Lower leg skin (tissue), 4 donors: ENCODE data around the gene MXD1. TPM values are rescaled to one million over a fixed set of nuclear protein-coding genes. Genes with fewer than 3 reads are reported as not detected.

Experiments used
- DNase-seq, 2 donors: peaks; one replicate each; pipeline ENCODE4 v3.0.0-alpha.2; 2019; ENCODE audit warnings: low spot score in 2 of 2
- H3K4me3 ChIP-seq: fragments of 200-600 bp; sonication (generic); 2 replicates; pipeline ENCODE4 v1.5.1; 2017; ENCODE audit warnings: mild to moderate bottlenecking, low read depth; ENCODE audit not compliant: poor library complexity, severe bottlenecking
- CTCF ChIP-seq, 3 donors: fragments of 450-650 bp; IDR thresholded peaks; one replicate each; pipeline ENCODE4 v1.5.1; 2016; ENCODE audit warnings: antibody characterized with exemption in 3 of 3, mild to moderate bottlenecking in 3 of 3, moderate library complexity in 2 of 3
- POLR2A ChIP-seq, 2 donors: fragments of 450-650 bp; IDR thresholded peaks; one replicate each; pipeline ENCODE4 v1.6.1; 2016 to 2017; ENCODE audit warnings: antibody characterized with exemption in 2 of 2, mild to moderate bottlenecking in 1 of 2, moderate library complexity in 1 of 2
- WGBS, 2 donors: methylation state at CpG; one replicate each; pipeline ENCODE4 v1.1.5; 2018; 5-methylcytosine and 5-hydroxymethylcytosine counted together
- intact Hi-C: fragments of 100-400 bp; cut with DNase I; formaldehyde crosslinking; loops from one replicate; pipeline ENCODE4 v1.15.0; 2023; ENCODE audit warnings: low total_unique reads
- total RNA-seq, 4 donors: library from RNA; depleted of rRNA; stranded (reverse); fragments of >200 nt; gene quantifications; one replicate each; pipeline ENCODE4 v1.1.0, GENCODE V29; 2016

Gene MXD1
- total RNA-seq, 4 donors from 2014 or later = 19.1 to 26.6 (median 23.9) TPM

- TF ChIP-seq CTCF (IDR thresholded peaks at IDR 0.05) = no peak
- no peak for TF ChIP-seq POLR2A (IDR thresholded peaks at IDR 0.05)
These were observed 49.5 kb downstream of the MXD1 start for GRCh38 chr2:69964353-69964841.

DNA sequence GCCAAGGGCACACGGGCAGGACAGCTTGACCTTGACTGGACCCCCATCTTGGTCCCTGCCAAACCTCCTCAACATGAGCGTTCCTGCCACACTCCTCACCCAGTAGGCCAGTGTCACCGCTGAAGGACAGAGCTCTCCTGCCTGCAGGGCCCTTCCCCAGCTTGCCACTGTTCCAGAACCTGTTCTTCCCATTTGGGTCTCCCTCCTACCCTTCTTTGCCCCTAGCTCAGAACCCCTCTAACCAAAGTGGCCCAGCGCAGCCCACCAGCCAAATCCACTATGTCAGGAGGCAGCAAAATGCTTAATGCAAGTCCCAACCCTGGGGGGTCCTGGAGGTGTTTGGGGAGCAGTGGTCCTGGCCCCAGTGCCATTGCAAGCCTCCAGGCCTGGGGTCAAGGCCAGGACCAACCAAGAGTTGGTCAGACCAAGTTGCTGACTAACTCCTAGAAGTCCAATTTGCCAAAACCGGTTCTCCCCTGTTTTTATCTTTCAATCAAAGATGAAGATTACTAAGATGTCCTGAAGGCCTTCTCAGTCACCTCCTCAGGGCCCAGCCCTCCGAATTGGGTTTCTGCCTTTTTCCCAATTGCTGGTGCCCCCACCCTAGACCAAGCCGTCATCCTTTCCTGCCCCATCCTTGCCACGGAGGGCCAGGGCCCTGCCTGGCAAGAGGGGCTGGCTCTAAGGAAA lies 51.0 kb downstream of the MXD1 start:
- intact Hi-C loops = no loop called here
- 82 to 87% methylated on average over 8 of the region's 8 CpGs for WGBS, 2 donors
- DNase-seq = no peak
- H3K4me3 ChIP-seq = no peak overlapping the region
- TF ChIP-seq POLR2A (IDR thresholded peaks at IDR 0.05) = no peak

More at GRCh38 chr2:69964353-69964841, 49.5 kb downstream of the MXD1 start:
- intact Hi-C loops = no loop called here
- DNase-seq = no peak
- WGBS, 2 donors = 63 to 83% methylated on average over 7 of the region's 7 CpGs
- no peak overlapping the region for H3K4me3 ChIP-seq

DNA sequence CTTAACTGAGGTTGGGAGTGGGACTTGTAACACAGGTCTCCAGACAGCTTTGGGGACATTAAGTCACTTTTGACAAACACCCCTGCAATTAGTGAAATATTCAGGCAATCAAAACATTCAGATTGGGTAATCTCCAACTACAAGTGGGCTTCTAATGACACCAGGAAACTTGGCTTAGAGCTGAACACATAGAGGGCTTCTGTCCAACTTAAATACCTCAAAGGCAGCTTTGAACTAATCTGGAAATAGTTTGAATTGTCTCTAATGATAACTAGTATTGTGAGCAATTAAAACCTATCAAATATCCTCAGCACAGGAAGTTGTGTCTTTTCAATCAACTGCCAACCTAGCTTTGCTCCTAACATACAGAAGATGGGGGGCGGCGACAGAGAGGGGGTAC lies 51.6 kb downstream of the MXD1 start:
- DNase-seq = no peak
- TF ChIP-seq POLR2A (IDR thresholded peaks at IDR 0.05) (no peak), CTCF (IDR thresholded peaks at IDR 0.05) (no peak)
- intact Hi-C loops = no loop called here
- H3K4me3 ChIP-seq = no peak overlapping the region
- 71 to 75% methylated on average over 2 of the region's 2 CpGs for WGBS, 2 donors

- no peak overlapping the region for H3K4me3 ChIP-seq
- WGBS, 2 donors = 87 to 88% methylated on average over 10 of the region's 10 CpGs
These were observed 53.7 kb downstream of the MXD1 start for GRCh38 chr2:69968609-69969008.

DNA sequence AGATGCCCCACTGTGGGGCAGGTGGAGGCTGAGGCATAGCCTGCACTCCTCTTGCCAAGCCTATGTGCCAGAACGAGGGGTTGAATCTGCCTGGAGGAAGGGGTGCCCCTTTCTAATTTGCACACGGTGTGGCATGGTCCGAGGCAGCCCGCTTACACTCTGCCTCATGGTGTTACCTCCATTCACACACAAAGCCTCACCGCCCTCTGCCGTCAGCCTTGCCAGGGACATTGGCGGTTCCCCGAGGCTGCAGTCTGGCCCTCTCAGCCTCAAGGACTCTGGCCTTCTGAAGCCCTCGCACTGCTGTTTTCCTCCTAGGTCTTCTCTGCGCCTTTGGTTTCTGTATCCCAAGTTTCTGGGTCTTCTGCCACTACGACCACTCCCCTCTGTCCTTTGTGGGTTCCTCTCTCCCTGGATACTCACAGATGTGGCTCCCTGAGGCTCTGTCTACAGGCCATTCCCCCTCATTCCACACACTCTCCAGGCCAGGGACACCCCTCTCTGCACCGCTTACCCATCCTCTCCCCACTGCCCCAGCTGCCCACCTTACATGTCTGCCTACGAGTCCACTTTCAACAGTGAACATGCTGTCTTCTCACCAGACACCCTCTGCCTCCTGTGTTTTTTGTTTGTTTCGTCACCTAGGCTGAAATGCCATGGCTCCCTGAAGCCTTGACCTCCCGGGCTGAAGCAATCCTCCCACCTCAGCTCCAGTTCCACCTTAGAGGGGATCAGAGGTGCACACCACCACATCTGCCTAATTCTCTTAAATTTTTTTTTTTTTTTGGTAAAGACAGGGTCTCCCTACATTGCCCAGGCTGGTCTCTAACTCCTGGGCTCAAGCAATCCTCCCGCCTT lies 54.4 kb downstream of the MXD1 start:
- H3K4me3 ChIP-seq = no peak overlapping the region
- 89 to 93% methylated on average over 16 of the region's 16 CpGs for WGBS, 2 donors
- TF ChIP-seq POLR2A (IDR thresholded peaks at IDR 0.05) (no peak), CTCF (IDR thresholded peaks at IDR 0.05) (no peak)
- no peak for DNase-seq
- intact Hi-C loops = no loop called here

More at GRCh38 chr2:69968609-69969008, 53.7 kb downstream of the MXD1 start:
- TF ChIP-seq CTCF (IDR thresholded peaks at IDR 0.05) (no peak), POLR2A (IDR thresholded peaks at IDR 0.05) (no peak)
- no peak for DNase-seq
- intact Hi-C loops = no loop called here

GRCh38 chr2:69969991-69970390 lies 55.1 kb downstream of the MXD1 start:
- TF ChIP-seq CTCF (IDR thresholded peaks at IDR 0.05) = no peak
- no peak for TF ChIP-seq POLR2A (IDR thresholded peaks at IDR 0.05)
- WGBS, 2 donors = 70 to 72% methylated on average over 4 of the region's 4 CpGs
- no peak for DNase-seq
- intact Hi-C loops = no loop called here
- no peak overlapping the region for H3K4me3 ChIP-seq
